GM12892 (cell line): Measurements from ENCODE around the gene PBX1.

Source experiments
- POLR2A ChIP-seq: IDR thresholded peaks from 2 replicates; pipeline ENCODE4 v1.6.1; 2011; ENCODE audit warnings: low read depth, low read length, control low read depth
- POLR2AphosphoS5 ChIP-seq: IDR thresholded peaks from 2 replicates; pipeline ENCODE4 v1.6.1; 2011; ENCODE audit warnings: low read depth, low read length, control low read depth
- TAF1 ChIP-seq: IDR thresholded peaks from 2 replicates; pipeline ENCODE4 v1.6.1; 2011; ENCODE audit warnings: low read depth, mild to moderate bottlenecking, control low read depth, low read length, borderline replicate concordance

DNA sequence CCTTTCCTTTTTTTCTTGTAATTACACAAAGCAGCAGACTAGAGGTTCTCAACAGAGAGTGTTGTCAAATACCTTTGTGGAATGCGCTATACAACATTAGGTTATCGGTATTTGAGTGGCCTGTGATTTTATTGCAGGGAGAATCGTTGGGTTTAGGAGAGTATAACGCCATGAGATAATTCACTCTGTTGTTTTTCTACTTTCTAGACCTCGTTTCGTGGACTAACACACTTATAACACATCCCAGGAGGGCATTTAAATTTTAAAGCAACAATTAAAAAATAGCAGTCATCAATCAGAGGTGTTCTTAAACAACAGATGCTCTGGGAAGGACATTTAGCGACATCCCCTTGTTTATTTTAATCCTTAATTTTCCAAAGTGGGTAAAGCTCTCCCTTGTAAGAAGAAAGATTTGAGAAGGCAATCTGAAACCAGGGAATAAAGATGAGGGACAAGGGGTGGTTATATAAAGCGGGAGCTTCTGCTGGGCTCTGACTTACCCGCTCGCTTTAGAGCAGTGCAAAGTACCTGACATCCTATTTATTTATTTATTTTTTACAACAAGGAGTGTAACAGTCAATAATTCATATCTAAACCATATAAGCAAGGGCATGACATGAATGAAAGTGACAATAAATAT is 4.9 kb downstream of the PBX1 start:
- TF ChIP-seq POLR2A (no peak), POLR2AphosphoS5 (no peak), TAF1 (no peak)
